Measurements from ENCODE around the gene PCSK4. TPM values are rescaled to one million over a fixed set of nuclear protein-coding genes. Genes with fewer than 3 reads are reported as not detected.

PCSK4 gene
- total and polyA plus RNA-seq, 2 of the 4 experiments (the other 2 are of a cell fraction) = 0.72 to 1.7 TPM

DNA sequence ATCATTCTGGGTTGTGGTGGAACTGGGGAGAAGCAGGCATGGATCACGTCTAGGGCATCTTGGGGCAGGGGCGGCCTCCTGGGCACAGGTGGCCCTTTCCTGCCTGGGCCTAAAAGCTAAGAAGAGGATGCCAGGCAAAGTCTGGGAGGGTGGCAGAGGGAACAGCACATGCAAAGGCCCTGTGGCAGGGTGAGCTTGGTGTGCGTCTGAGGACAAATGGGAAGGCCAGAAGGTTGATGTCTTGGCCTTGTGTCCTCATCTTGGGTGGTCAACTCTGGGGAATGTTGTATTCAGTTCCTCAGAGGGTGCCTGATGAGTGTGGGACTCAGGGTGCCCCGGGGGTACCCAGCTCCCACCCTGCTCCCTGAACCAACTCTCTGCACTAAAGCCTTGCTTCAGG lies 28.3 kb upstream of the PCSK4 start:
- TF ChIP-seq MAZ (IDR thresholded peaks at IDR 0.05; ENCODE audit: borderline replicate concordance, low read depth, low read length) = no peak
- TF ChIP-seq RFX5 (IDR thresholded peaks at IDR 0.05; ENCODE audit: low read depth, low read length) = no peak
- TF ChIP-seq SMC3 (IDR thresholded peaks at IDR 0.05; ENCODE audit: low read depth, low read length) = no peak
- no peak for TF ChIP-seq RAD21 (IDR thresholded peaks at IDR 0.05; ENCODE audit: low read length)
- no peak for TF ChIP-seq BHLHE40 (IDR thresholded peaks at IDR 0.05; ENCODE audit: low read depth, low read length)
- no peak for TF ChIP-seq CHD1 (IDR thresholded peaks at IDR 0.05; ENCODE audit: low read depth, low read length)
- TF ChIP-seq RCOR1 (IDR thresholded peaks at IDR 0.05; ENCODE audit: insufficient replicate concordance, low read length) = no peak
- TF ChIP-seq FOS (IDR thresholded peaks at IDR 0.05; ENCODE audit: low read depth, low read length) = no peak
- TF ChIP-seq POLR2A (IDR thresholded peaks at IDR 0.05; ENCODE audit: low read depth, low read length) = no peak
- 83% methylated on average over 1 of the region's 4 CpGs; no CpG with 5 or more reads in 1 of the 2 experiments for WGBS, 2 experiments (ENCODE audit: extremely low coverage in 2 of 2, insufficient read length in 1 of 2)
- H2AK9ac ChIP-seq (replicated peaks; ENCODE audit: low read depth, low read length, poor library complexity) = no peak overlapping the region
- peaks cover 18% of the 10 kb centered on the region for H3K27me3 ChIP-seq (ENCODE audit: control insufficient read depth, insufficient read depth, low read length)
- no peak overlapping the region for H4K91ac ChIP-seq (ENCODE audit: insufficient read depth, low read depth, low read length)
- DNase-seq = no peak
- H2AFZ ChIP-seq (replicated peaks; ENCODE audit: low read length, poor library complexity) = no peak overlapping the region
- no peak overlapping the region for H4K8ac ChIP-seq (ENCODE audit: low read depth in 2 of 2, low read length in 2 of 2)
- H3K36me3 ChIP-seq (ENCODE audit: control insufficient read depth, insufficient read depth, low read length) = no peaks in the 10 kb centered on the region
- CTCF ChIA-PET = interaction anchor here (0.7 kb wide), 1 partner anchor 9 kb away, joined by 3 read pairs; no protein-coding TSS in a partner anchor
- POLR2A ChIA-PET (ENCODE audit: unreplicated experiment) = interaction anchor here (0.6 kb wide), 1 partner anchor 112 kb away, joined by 7 read pairs; no protein-coding TSS in a partner anchor
- no peak overlapping the region for H2BK20ac ChIP-seq (ENCODE audit: low read depth, low read length)
- dilution Hi-C loops (cut with HindIII; ENCODE audit: low sequenced_read_pairs, unreplicated experiment) = no loop called here
- no peak overlapping the region for H3K14ac ChIP-seq (replicated peaks; ENCODE audit: low read depth, low read length)
- H2BK15ac ChIP-seq (ENCODE audit: low read depth, low read length) = no peak overlapping the region
- intact Hi-C loops (cut with micrococcal nuclease) = no loop called here
- no peak overlapping the region for H3K23ac ChIP-seq (ENCODE audit: low read depth, low read length)
- no peak overlapping the region for H3K18ac ChIP-seq (ENCODE audit: low read depth, low read length)
- no peak for ATAC-seq (ENCODE audit: low read depth)
- H2BK120ac ChIP-seq (ENCODE audit: low read depth, low read length) = no peak overlapping the region
- H3K9me1 ChIP-seq (ENCODE audit: insufficient read depth, low read length) = no peaks in the 10 kb centered on the region
- no peak overlapping the region for H3K27ac ChIP-seq (ENCODE audit: insufficient read depth, low read length)
- peaks cover 2% of the 10 kb centered on the region; the same call in 1 of the 2 replicates for H3K9me3 ChIP-seq (ENCODE audit: control insufficient read depth, insufficient read depth, low read length)
- no peak overlapping the region for H2BK5ac ChIP-seq (ENCODE audit: low read depth, low read length, poor library complexity, severe bottlenecking)
- no peaks in the 10 kb centered on the region for H3K4me1 ChIP-seq (ENCODE audit: control insufficient read depth, insufficient read depth, low read length)
- no peak overlapping the region for H3K4me2 ChIP-seq (ENCODE audit: low read depth, low read length)
- H3K79me1 ChIP-seq (ENCODE audit: low read depth in 1 of 2, low read length in 2 of 2) = no peaks in the 10 kb centered on the region
- H3K9ac ChIP-seq (ENCODE audit: low read depth, low read length) = no peak overlapping the region
- H2AK5ac ChIP-seq (ENCODE audit: low read depth, low read length) = no peak overlapping the region
- no peak overlapping the region for H3K4ac ChIP-seq (ENCODE audit: low read depth, low read length)
- BruUV-seq (replicated peaks) = no TSS peak
- in situ Hi-C loops (cut with MboI; ENCODE audit: low sequenced_read_pairs) = no loop called here
- no peak overlapping the region for H3K56ac ChIP-seq (ENCODE audit: extremely low read depth, insufficient read depth, low read length)
- peaks cover 6% of the 10 kb centered on the region; the same call in 1 of the 2 replicates for H4K20me1 ChIP-seq (ENCODE audit: insufficient read depth, low read length)
- no peak overlapping the region for H4K5ac ChIP-seq (ENCODE audit: low read depth, low read length)
- H3K4me3 ChIP-seq (ENCODE audit: insufficient read depth, low read depth, low read length) = no peak overlapping the region

Measured in IMR-90 (cell line).